ENCODE data around the gene PLXNB3. TPM values are rescaled to one million over a fixed set of nuclear protein-coding genes. Genes with fewer than 3 reads are reported as not detected.

PLXNB3 gene
- total RNA-seq = under 1 TPM; 0.34 to 0.41 TPM
- polyA plus RNA-seq = not detected
- total RNA-seq = 0.22 to 0.86 (median 0.59) reads per million in 6 experiments

- Mint-ChIP-seq H3K27me3 (no peaks in the 10 kb centered on the region), H3K4me3 (peak within 1 kb of the TSS in 1 of 10 donors; percentile 58), H3K4me1 (peaks cover 8 to 22% (median 17%) of the 10 kb centered on the region in 4 donors), H3K9me3 (no peaks in the 10 kb centered on the region), H3K36me3 (no peaks in the 10 kb centered on the region), H3K27ac (peak within 1 kb of the TSS in 2 of 10 donors; percentile 8 to 74)
- DNase-seq = peak; percentile 54 to 84 (median 70)
- POLR2A ChIA-PET = interaction anchor here (0.8 kb wide), 1 partner anchor 161 kb away, joined by 3 read pairs; no protein-coding TSS in a partner anchor
- ATAC-seq = peak; percentile 87 to 90
These were observed at the start of gene PLXNB3 for GRCh38 chrX:153763989-153764755. Gene PLXNB3, plus strand, starts transcription at chrX:153764249. Its CDS starts 1,287 bp downstream, at chrX:153765536.

DNA sequence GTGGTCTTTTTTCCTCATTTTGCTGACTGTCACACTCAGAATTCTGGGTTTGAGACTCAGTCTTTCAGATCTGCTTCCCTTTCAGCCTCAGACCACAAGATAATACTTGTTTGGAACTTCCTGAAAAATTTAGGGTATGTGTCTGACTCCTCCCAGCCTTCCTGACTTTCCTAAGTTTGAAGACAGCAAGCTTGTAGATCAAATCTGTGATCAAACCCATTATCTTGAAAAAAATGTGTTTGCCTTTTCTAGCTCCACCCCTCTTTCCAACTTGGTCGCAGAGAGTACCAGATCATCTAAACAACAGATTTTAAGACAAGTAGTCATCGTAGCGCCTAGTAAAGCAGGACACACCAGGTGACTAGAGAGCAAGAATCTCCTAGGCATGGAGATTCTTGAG is 49.8 kb upstream of the PLXNB3 start:
- POLR2A ChIA-PET = interaction anchor here (0.6 kb wide), 1 partner anchor 353 kb away, joined by 3 read pairs; no protein-coding TSS in a partner anchor
- no peak overlapping the region for H3K27ac Mint-ChIP-seq

GRCh38 chrX:153717445-153717844 is 46.6 kb upstream of the PLXNB3 start:
- POLR2A ChIA-PET = no interaction called here
- Mint-ChIP-seq H3K27ac (no peak overlapping the region), H3K4me3 (no peak overlapping the region), H3K4me1 (peaks cover 3 to 38% (median 17%) of the 10 kb centered on the region in 4 donors), H3K9me3 (no peaks in the 10 kb centered on the region), H3K27me3 (no peaks in the 10 kb centered on the region), H3K36me3 (peaks cover 0 to 76% (median 3%) of the 10 kb centered on the region in 3 donors)
- ATAC-seq (no peak), DNase-seq (no peak)

More for the DNA sequence above, 49.8 kb upstream of the PLXNB3 start:
- H3K9me3 Mint-ChIP-seq = no peaks in the 10 kb centered on the region
- H3K36me3 Mint-ChIP-seq = peaks cover 0 to 73% (median 3%) of the 10 kb centered on the region in 3 donors
- H3K27me3 Mint-ChIP-seq = no peaks in the 10 kb centered on the region
- DNase-seq (no peak), ATAC-seq (no peak)
- no peak overlapping the region for H3K4me3 Mint-ChIP-seq
- peaks cover 0 to 25% (median 8%) of the 10 kb centered on the region in 4 donors for H3K4me1 Mint-ChIP-seq

GRCh38 chrX:153719238-153719637 is 44.8 kb upstream of the PLXNB3 start:
- Mint-ChIP-seq H3K4me1 (peaks cover 2 to 40% (median 27%) of the 10 kb centered on the region in 4 donors), H3K27me3 (no peaks in the 10 kb centered on the region), H3K27ac (peak overlapping the region in 1 of 10 donors; percentile 53), H3K36me3 (peaks cover 0 to 63% (median 3%) of the 10 kb centered on the region in 3 donors), H3K4me3 (no peak overlapping the region), H3K9me3 (no peaks in the 10 kb centered on the region)
- POLR2A ChIA-PET = interaction anchor here (0.6 kb wide), 1 partner anchor 259 kb away, joined by 6 read pairs; no protein-coding TSS in a partner anchor
- DNase-seq = no peak
- no peak for ATAC-seq

DNA sequence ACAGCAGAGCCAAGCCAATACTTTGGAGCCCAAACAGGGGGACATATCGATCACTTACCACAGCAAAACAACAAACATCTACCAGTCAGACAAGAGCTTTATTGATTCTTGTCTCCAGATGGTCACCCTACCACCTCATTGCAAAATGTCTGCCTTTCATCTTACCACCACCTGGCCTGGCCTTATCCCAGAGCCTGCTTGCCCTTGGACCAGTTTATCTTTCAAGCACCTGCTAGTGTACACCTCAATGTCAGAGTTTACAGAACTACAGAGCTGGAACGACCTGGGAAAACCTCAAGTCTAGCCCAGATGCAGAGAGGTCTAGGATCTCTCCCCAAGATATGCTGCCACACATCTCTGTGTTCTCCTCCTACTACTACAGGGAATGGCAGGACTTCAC is 44.3 kb upstream of the PLXNB3 start:
- POLR2A ChIA-PET = interaction anchor here (0.6 kb wide), 1 partner anchor 258 kb away, joined by 6 read pairs; no protein-coding TSS in a partner anchor
- H3K27ac Mint-ChIP-seq = no peak overlapping the region
- peaks cover 0 to 59% (median 3%) of the 10 kb centered on the region in 3 donors for H3K36me3 Mint-ChIP-seq
- ATAC-seq (no peak), DNase-seq (no peak)
- H3K27me3 Mint-ChIP-seq = no peaks in the 10 kb centered on the region
- H3K9me3 Mint-ChIP-seq = no peaks in the 10 kb centered on the region
- H3K4me3 Mint-ChIP-seq = no peak overlapping the region
- peaks cover 2 to 40% (median 27%) of the 10 kb centered on the region in 4 donors for H3K4me1 Mint-ChIP-seq

- peaks cover 3 to 52% (median 38%) of the 10 kb centered on the region in 4 donors for H3K4me1 Mint-ChIP-seq
- ATAC-seq = no peak
- peak overlapping the region; percentile 77 to 92 (median 86) for H3K4me3 Mint-ChIP-seq
These were observed 41.2 kb upstream of the PLXNB3 start for GRCh38 chrX:153722704-153723350.

DNA sequence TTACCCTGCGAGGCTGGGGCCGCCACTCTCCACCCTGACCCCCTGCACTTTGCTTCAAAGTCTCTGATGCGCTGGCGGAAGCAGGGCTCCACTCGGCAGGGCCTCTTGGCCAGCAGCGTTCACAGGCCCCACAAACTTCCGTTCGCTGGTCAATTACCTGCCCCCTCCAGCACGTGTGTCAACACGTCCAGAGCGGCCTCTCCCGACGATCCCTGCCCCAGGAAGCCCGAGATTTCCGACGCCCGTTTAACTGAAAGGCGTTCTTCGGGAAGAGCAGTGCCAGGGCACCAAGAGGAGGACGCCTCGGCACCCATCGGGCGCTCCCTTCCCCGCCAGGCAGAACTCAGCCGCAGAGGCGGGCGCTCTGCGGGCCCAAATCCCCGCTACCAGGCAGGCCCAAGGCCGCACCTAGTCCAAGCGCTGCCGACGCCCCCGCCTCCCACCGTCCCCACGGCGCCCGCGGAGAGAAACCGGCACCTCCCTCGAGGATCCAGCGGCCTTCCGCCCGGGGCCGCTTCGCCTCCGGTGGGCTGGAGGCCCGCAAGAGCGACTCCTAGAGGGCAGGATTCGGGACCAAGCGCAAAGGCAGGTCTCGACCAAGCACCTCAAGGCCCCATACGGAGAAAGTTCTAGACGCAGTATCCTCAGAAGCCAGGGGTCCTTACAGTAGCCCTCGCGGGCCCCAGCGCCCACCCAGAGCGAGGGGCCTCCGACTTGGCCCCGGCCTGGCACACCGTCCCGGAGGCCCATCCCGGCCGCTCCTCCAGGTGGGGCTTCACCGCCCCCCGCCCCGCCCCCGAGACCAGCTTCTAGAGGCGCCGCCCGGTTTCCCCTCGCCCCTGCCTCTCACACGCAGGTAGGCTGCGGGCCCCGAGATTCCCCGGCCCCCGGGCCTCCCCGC is 40.4 kb upstream of the PLXNB3 start:
- POLR2A ChIA-PET = interaction anchor here (0.5 to 1.0 kb wide), 6 partner anchors 16 to 819 kb away, joined by 3 to 6 read pairs (median 4); no protein-coding TSS in a partner anchor
- ATAC-seq = peak; percentile 38 to 52
- peaks cover 3 to 54% (median 38%) of the 10 kb centered on the region in 4 donors for H3K4me1 Mint-ChIP-seq

More at GRCh38 chrX:153722704-153723350, 41.2 kb upstream of the PLXNB3 start:
- Mint-ChIP-seq H3K27ac (peak overlapping the region; percentile 31 to 92 (median 82)), H3K9me3 (no peaks in the 10 kb centered on the region), H3K36me3 (peaks cover 0 to 34% (median 3%) of the 10 kb centered on the region in 3 donors), H3K27me3 (no peaks in the 10 kb centered on the region)
- DNase-seq = peak in 1 of 10 donors; percentile 8
- POLR2A ChIA-PET = interaction anchor here (0.5 to 1.0 kb wide), 2 partner anchors 38 to 168 kb away, joined by 3 to 6 read pairs; no protein-coding TSS in a partner anchor

DNA sequence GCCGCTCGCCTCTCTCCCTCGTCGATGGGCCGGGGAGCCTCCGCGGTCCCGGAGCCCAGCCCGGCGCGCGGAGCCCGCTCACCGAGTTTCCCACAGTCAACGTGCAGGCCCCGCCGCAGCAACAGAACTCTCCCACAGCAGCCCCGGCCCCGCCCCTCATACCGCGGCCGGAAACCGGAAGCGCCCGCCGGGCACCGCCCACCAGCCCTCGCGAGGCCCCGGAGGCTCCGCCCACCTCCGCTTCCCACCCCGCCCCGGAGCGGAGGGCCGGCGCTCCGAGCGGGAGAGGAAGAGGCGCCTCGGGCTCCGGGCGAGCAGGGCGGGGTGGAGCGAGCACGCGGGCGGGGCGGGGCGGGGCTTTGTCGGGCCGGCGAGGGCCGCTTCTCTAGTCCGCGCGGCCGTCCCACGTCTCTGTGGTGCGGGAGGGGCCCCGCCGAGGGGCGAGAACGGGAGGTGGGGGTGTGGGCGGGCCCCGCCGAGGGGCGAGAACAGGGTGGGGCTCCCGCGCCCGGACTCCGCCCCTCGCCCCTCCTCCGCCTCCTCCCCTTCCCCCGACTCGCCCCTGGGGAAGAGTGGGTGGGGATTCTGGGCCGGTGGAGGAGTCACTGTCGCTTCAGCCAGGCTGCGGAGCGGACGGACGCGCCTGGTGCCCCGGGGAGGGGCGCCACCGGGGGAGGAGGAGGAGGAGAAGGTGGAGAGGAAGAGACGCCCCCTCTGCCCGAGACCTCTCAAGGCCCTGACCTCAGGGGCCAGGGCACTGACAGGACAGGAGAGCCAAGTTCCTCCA is 39.6 kb upstream of the PLXNB3 start, which contains the start of the genes ABCD1 and BCAP31:
ABCD1 (plus strand) TSS at position 605 of the 787 bp plus-strand sequence. CDS start 411 bp downstream, outside the sequence.
BCAP31 (minus strand) TSS at position 136 of the 787 bp plus-strand sequence. CDS start 1,143 bp downstream, outside the sequence.
- no peaks in the 10 kb centered on the region for H3K9me3 Mint-ChIP-seq
- peak; percentile 80 to 92 (median 88) for DNase-seq
- peak; percentile 66 to 76 for ATAC-seq
- peak within 1 kb of the TSS; percentile 31 to 92 (median 83) for H3K27ac Mint-ChIP-seq
- H3K27me3 Mint-ChIP-seq = no peaks in the 10 kb centered on the region
- POLR2A ChIA-PET = interaction anchor here (0.6 to 0.8 kb wide), 3 partner anchors 155 to 818 kb away, joined by 3 to 5 read pairs (median 4); no protein-coding TSS in a partner anchor
- H3K4me1 Mint-ChIP-seq = peaks cover 3 to 47% (median 35%) of the 10 kb centered on the region in 4 donors
- H3K4me3 Mint-ChIP-seq = peak within 1 kb of the TSS; percentile 77 to 92 (median 86)
- H3K36me3 Mint-ChIP-seq = peaks cover 0 to 20% (median 2%) of the 10 kb centered on the region in 3 donors

More for the DNA sequence above, 40.4 kb upstream of the PLXNB3 start:
- no peaks in the 10 kb centered on the region for H3K9me3 Mint-ChIP-seq
- peaks cover 0 to 28% (median 3%) of the 10 kb centered on the region in 3 donors for H3K36me3 Mint-ChIP-seq
- peak in 7 of 10 donors; percentile 38 to 70 (median 46) for DNase-seq
- H3K27me3 Mint-ChIP-seq = no peaks in the 10 kb centered on the region
- peak overlapping the region; percentile 77 to 92 (median 86) for H3K4me3 Mint-ChIP-seq
- peak overlapping the region; percentile 31 to 92 (median 83) for H3K27ac Mint-ChIP-seq

DNA sequence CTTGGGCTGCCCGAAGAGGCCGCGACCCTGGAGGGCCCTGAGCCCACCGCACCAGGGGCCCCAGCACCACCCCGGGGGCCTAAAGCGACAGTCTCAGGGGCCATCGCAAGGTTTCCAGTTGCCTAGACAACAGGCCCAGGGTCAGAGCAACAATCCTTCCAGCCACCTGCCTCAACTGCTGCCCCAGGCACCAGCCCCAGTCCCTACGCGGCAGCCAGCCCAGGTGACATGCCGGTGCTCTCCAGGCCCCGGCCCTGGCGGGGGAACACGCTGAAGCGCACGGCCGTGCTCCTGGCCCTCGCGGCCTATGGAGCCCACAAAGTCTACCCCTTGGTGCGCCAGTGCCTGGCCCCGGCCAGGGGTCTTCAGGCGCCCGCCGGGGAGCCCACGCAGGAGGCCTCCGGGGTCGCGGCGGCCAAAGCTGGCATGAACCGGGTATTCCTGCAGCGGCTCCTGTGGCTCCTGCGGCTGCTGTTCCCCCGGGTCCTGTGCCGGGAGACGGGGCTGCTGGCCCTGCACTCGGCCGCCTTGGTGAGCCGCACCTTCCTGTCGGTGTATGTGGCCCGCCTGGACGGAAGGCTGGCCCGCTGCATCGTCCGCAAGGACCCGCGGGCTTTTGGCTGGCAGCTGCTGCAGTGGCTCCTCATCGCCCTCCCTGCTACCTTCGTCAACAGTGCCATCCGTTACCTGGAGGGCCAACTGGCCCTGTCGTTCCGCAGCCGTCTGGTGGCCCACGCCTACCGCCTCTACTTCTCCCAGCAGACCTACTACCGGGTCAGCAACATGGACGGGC is 38.8 kb upstream of the PLXNB3 start:
- Mint-ChIP-seq H3K4me1 (peaks cover 3 to 42% (median 33%) of the 10 kb centered on the region in 4 donors), H3K4me3 (peak overlapping the region in 8 of 10 donors; percentile 68 to 86 (median 77)), H3K36me3 (peaks cover 0 to 17% (median 4%) of the 10 kb centered on the region in 3 donors), H3K9me3 (no peaks in the 10 kb centered on the region), H3K27me3 (no peaks in the 10 kb centered on the region), H3K27ac (peak overlapping the region in 2 of 10 donors; percentile 51 to 86)
- DNase-seq (peak in 6 of 10 donors; percentile 6 to 39 (median 22)), ATAC-seq (peak; percentile 7)
- POLR2A ChIA-PET = interaction anchor here (1.1 kb wide), 1 partner anchor 187 kb away, joined by 3 read pairs; no protein-coding TSS in a partner anchor

GRCh38 chrX:153725832-153726285 is 38.2 kb upstream of the PLXNB3 start:
- ATAC-seq (no peak), DNase-seq (peak in 1 of 10 donors; percentile 15)
- H3K4me1 Mint-ChIP-seq = peaks cover 3 to 42% (median 32%) of the 10 kb centered on the region in 4 donors
- peaks cover 0 to 14% (median 4%) of the 10 kb centered on the region in 3 donors for H3K36me3 Mint-ChIP-seq
- POLR2A ChIA-PET = interaction anchor here (1.1 to 1.4 kb wide), 2 partner anchors 14 to 187 kb away, joined by 3 to 4 read pairs; no protein-coding TSS in a partner anchor
- H3K4me3 Mint-ChIP-seq = peak overlapping the region in 9 of 10 donors; percentile 29 to 86 (median 68)
- peak overlapping the region in 4 of 10 donors; percentile 41 to 86 (median 60) for H3K27ac Mint-ChIP-seq
- no peaks in the 10 kb centered on the region for H3K9me3 Mint-ChIP-seq
- no peaks in the 10 kb centered on the region for H3K27me3 Mint-ChIP-seq

Measured in naive thymus-derived CD8-positive, alpha-beta T cell (primary cell).